Stimulated activated CD4-positive, alpha-beta T cell treated with anti-CD3 and anti-CD28 coated beads, Interleukin-12 subunit alpha, Interleukin-12 subunit beta, amount 100 ng/mL, for 24 hours (primary cell): ENCODE results near the gene TBC1D17.
A peak's percentile ranks its signal among the peaks of the same experiment; 100 is the strongest.

ENCODE experiments used
- DNase-seq, 2 experiments: peaks; one replicate each; pipeline ENCODE4 v3.0.0-alpha.2; 2020; ENCODE audit warnings: low read depth in 2 of 2

Gene TBC1D17

GRCh38 chr19:49877020-49877878, at the start of gene TBC1D17, which contains the start of gene AKT1S1:
Gene TBC1D17, plus strand, starts transcription at chr19:49877702. Its CDS starts 22 bp downstream, at chr19:49877724.
Gene AKT1S1, minus strand, starts transcription at chr19:49877355. Its CDS starts 4,060 bp downstream, at chr19:49873295.
- DNase-seq: peak; percentile 94 to 97

GRCh38 chr19:49829200-49829599, 48.3 kb upstream of the TBC1D17 start:
- DNase-seq: no peak

DNA sequence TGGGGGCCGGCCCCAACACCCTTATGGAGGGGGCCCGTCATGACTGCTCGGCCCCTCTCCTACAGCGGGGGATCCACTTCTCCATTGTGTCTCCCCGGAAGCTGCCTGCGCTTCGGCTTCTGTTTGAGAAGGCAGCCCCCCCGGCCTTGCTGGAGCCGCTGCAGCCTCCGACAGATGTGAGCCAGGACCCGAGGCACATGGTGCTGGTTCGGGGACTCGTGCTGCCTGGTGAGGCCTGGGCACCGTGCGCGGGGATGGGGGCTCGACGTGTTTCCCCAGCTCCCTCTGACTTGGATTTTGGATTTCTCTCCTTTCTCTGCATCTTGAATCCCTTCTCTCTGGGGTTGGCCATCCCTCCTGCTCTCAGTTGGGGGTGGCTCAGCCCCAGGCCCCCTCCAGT, 47.8 kb upstream of the TBC1D17 start:
- DNase-seq: no peak

GRCh38 chr19:49830766-49831165, 46.7 kb upstream of the TBC1D17 start:
- no peak for DNase-seq

DNA sequence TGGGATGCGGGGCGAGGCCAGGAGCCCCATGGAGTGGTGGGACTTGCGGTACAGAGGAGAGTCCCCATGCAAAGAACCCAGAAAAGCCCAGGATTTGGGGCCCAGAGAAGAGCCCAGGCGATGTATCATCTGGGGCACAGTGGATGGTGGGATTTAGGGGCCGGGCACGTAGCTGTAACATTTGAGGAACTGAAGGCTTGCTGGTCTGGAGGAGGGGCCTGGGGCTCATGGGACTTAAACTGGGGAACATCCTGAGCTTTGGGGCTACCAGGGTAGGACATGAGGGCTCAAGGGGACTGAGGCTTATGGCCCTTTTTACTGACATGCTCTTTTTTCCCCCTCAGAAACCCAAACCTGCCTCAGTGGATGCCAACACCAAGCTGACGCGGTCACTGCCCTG, 45.9 kb upstream of the TBC1D17 start:
- DNase-seq: no peak

DNA sequence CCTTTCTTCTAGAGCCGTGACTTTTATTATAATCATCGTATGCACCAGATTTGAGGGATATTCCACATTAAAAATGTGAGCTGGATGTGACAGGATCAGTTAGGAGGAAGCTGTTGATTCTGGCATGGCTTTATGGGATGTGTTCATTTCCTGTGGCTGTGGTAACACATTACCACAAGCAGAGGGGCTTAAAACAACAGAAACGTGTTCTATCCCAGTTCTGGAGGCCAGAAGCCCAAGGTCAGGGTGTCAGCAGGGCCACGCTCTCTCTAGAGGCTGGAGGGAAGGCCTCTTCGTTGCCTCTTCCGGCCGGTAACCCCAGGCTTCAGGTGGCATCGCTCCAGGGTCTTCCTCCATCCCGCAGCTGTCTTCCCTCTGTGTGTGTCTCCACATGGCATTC, 44.9 kb upstream of the TBC1D17 start:
- no peak for DNase-seq

GRCh38 chr19:49833599-49833998, 43.9 kb upstream of the TBC1D17 start:
- no peak for DNase-seq

DNA sequence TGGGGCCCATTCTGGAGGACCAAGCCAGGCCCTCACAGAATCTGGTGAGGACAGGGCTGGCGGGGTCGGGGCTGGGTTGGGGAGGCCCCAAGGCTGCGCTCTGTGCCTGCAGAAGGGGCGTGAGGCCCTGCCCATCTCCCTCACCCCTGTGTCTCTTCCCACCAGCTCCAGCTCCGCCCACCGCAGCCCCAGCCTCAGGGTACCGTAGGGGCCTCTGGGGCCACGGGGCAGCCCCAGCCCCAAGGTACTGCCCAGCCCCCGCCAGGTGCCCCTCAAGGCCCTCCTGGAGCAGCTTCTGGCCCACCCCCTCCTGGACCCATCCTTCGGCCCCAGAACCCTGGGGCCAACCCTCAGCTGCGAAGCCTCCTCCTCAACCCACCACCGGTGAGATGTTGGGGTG, 41.9 kb upstream of the TBC1D17 start:
- DNase-seq: no peak

DNA sequence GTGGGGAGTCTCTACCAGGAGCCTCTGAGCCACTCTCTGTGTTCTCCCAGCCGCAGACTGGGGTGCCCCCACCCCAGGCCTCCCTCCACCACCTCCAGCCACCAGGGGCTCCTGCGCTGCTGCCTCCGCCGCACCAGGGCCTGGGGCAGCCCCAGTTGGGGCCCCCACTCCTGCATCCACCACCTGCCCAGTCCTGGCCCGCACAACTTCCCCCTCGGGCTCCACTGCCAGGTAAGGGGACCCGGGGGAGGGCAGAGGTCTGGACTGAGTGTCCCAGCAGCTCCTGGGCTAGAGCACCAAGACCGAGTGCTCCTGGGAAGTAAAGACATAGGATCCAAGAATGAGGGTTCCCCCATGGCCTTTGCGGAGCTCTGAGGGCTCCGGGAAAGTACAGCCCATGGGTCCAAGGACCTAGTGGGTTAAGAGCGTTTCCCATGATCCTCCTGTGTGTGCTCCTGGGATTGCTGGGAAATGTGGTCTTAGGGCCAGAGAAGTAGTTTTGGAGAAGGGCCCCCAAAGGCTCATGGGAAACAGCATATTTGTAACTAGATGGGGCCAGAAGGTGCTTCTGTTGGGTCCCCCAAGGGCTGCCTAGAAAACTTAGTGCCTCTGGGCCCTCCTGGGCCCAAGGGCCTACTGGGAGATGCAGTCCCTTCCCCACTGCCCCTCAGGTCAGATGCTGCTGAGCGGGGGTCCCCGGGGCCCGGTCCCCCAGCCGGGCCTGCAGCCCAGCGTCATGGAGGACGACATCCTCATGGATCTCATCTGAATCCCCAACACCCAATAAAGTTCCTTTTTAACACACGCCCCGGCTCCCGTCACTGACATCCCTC, 41.1 kb upstream of the TBC1D17 start:
- DNase-seq: no peak

DNA sequence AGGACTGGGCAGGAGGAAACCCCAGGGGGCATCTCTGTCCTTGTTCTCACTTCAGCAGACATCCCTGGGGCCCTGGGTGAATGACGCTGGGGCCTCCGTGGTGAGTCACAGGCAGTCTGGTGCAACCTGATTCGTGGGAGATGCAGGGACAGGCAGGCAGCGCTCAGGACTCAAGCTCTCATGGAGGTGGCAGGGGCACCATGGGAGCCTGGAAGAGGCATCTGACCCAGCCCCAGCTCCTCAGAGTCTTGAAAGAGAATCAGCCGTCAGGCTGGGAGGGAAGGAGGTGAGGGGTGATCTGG, 40.5 kb upstream of the TBC1D17 start:
- no peak for DNase-seq

DNA sequence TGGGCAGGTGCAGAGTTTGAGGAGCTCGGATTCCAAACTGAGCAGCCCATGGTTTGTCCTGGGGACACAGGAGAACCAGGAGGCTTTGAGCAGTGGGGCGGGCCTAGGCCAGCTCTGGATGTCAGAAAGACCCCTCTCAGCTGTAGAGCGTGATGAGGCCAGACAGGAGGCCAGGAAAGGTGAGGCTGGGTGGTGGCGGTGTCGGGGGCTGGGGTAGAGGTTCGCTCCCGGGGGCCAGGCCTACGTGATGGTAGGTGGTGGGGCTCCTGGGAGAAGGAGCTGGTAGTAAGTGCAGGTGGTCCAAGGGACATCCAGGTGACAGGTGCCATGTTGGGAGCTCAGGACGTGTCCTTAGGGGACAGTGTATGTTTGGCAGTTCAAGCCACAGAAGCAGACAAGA, 40.1 kb upstream of the TBC1D17 start:
- no peak for DNase-seq

DNA sequence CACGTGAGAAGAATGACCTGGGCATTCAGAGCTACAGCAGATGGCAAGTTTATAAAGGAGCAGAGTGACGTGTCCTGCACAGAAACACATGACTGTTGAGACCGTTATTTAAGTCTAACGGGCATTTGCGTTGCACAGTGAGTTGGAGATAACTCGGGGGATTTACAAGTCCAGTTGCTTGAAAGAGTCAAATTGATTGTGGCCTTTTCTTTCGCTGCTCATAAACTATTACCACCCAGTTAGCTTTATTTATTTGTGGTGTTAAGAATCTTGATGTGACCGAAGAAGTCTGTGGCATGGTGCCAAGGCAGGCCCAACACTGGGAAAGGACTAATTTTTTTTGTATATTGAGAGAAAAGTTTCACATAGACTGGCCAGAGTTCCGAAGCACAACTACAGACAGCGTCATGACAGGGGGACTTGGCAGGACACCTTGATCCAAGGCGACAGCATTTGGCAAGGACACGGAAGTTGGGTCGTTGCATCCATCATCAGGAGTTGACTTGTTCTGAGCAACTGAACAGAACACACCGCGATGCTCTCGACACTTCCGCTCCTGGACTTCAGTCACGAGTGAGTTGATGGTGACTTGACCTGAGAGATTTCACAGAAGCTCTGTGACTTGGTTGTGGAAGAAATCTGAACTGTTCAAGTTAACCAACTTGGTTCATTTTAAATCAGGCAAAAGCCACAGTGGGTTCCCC, 38.5 kb upstream of the TBC1D17 start:
- DNase-seq: no peak

DNA sequence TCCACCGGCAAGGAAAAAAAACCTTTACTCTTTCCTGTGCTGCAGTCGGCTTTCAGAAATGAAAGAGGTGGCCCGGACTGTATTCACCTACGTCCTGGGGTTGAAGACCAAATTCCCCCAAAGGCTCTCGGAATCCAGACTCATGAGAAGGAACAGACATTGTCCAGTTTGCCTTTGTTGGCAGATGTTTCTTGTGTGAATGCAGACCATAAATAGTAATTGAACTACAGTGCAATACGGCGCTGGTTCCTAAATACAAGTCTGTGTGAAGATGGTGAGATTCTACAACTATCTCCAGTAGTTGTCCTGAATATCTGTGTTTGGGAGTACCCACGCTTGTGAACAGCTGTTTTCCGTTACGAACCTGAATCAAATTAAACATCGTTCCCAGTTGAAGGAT, 37.8 kb upstream of the TBC1D17 start:
- DNase-seq: no peak

DNA sequence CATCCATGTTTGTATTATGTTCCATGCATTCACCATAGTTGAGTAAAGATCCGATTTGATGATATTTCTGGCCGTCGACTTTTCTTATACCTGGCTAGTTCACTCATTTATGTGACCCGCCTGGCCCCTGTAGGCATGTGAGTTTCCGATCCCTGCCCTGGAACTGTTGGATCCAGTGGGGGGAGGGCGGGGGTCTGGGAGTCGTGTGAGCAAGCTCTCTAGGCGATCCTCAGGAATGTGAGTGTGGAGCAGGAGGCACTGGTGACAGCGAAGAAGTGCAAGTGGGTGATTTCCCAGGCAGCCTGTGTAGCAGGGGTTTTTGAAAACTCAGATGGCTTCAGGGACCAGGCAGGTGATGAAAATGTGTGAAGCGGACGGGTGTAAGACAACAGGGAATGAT, 37.2 kb upstream of the TBC1D17 start:
- no peak for DNase-seq

- DNase-seq: no peak
These were observed 36.7 kb upstream of the TBC1D17 start for GRCh38 chr19:49840736-49841249.

DNA sequence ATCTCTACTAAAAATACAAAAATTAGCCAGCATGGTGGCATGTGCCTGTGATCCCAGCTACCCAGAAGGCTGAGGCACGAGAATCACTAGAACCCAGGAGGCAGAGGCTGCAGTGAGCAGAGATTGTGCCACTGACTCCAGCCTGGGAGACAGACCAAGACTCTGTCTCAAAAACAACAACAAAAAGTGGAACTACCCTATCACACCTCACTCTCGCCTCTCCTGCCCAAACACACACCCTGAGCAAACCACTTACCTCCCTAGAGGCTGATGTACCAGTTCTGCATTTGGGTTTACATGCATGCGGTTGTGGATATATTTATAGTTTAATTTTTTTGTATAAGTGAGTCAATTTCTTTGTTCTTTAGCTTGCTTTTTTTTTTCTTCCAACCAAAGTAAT, 34.2 kb upstream of the TBC1D17 start:
- no peak for DNase-seq

DNA sequence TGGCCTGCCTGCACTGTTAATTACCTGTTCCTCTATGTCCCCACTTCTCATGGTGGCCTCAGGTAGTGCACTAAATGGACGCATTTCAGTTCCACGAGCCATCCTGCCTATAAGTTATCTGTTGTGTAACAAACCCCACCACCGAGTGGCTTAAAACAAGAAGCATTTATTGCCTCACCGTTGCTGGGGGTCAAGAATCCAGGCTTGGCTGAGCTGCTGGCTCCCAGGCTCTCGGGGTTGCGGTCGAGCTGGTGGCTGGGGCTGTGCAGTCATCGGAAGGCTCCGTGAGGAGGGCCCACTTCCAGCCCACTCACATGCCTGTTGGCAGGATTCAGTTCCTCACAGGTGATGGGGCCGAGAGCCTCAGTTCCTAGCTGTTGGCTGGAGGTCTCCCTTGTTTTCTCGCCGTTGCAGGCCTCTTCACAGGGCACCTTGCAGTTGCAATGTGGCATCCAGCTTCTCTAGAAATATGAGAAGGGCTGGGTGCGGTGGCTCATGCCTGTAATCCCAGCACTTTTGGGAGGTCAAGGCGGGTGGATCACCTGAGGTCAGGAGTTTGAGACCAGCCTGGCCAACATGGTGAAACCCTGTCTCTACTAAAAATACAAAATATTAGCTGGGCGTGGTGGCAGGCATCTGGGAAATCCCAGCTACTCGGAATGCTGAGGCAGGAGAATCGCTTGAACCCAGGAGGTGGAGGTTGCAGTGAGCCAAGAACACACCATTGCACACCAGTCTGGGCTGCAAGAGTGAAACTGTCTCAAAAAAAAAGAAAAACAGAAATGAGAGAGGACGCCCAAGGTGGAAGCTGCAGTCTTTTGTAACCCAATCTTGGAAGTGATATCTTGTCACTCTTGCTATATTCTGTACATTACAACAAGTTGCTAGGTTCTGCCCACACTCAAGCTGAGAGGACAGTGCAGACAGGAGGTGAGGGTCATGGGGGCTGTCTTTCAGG, 33.1 kb upstream of the TBC1D17 start:
- no peak for DNase-seq

DNA sequence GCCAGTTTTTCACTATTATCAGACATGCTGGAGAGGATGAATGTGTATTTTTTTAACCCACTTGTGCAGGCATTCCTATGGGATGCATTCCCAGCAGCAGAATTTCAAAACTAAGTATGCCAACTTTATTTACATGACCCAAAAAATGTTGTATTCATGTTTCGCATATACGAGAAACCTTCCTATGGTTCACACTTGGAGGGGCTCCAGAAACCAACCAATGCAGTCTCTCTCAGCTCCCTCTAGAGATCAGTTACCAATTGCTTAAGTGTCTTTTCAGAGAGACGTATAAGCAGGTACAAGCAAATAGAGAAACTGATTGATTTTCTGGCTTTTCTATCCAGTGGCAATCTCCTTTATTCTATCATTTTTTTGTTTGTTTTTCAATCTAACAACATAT, 32.1 kb upstream of the TBC1D17 start:
- no peak for DNase-seq

- DNase-seq: no peak
These were observed 31.1 kb upstream of the TBC1D17 start for GRCh38 chr19:49846408-49846807.

- no peak for DNase-seq
These were observed 29.5 kb upstream of the TBC1D17 start for GRCh38 chr19:49847731-49848696.
